Measurements from ENCODE around the gene UBE2L5. TPM values are rescaled to one million over a fixed set of nuclear protein-coding genes. Genes with fewer than 3 reads are reported as not detected.
A peak's percentile ranks its signal among the peaks of the same experiment; 100 is the strongest.

UBE2L5 gene
- total RNA-seq, 1 donor from 2014 or later, result not detected

- Histone ChIP-seq H3K4me1 (peaks cover 40% of the 10 kb centered on the region), H3K27me3 (no peaks in the 10 kb centered on the region), H3K9me3 (no peaks in the 10 kb centered on the region), H3K4me3 (no peak overlapping the region), H3K36me3 (no peaks in the 10 kb centered on the region), H3K27ac (no peak overlapping the region)
- DNase-seq (ENCODE audit: extremely low spot score in 2 of 2), result no peak
- TF ChIP-seq, protein P1, sequence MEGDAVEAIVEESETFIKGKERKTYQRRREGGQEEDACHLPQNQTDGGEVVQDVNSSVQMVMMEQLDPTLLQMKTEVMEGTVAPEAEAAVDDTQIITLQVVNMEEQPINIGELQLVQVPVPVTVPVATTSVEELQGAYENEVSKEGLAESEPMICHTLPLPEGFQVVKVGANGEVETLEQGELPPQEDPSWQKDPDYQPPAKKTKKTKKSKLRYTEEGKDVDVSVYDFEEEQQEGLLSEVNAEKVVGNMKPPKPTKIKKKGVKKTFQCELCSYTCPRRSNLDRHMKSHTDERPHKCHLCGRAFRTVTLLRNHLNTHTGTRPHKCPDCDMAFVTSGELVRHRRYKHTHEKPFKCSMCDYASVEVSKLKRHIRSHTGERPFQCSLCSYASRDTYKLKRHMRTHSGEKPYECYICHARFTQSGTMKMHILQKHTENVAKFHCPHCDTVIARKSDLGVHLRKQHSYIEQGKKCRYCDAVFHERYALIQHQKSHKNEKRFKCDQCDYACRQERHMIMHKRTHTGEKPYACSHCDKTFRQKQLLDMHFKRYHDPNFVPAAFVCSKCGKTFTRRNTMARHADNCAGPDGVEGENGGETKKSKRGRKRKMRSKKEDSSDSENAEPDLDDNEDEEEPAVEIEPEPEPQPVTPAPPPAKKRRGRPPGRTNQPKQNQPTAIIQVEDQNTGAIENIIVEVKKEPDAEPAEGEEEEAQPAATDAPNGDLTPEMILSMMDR (IDR thresholded peaks at IDR 0.05), result no peak
- no peak for TF ChIP-seq POLR2AphosphoS5 (IDR thresholded peaks at IDR 0.05; ENCODE audit: insufficient read depth in 1 of 2, low read depth in 1 of 2)
- no peak for TF ChIP-seq POLR2A (IDR thresholded peaks at IDR 0.05)
- intact Hi-C loops (cut with DNase I), result loop anchor here (10.0 kb wide), 1 partner anchor 47 kb away; no protein-coding TSS in a partner anchor
These were observed 30.2 kb upstream of the UBE2L5 start for GRCh38 chr13:30391956-30392680.

DNA sequence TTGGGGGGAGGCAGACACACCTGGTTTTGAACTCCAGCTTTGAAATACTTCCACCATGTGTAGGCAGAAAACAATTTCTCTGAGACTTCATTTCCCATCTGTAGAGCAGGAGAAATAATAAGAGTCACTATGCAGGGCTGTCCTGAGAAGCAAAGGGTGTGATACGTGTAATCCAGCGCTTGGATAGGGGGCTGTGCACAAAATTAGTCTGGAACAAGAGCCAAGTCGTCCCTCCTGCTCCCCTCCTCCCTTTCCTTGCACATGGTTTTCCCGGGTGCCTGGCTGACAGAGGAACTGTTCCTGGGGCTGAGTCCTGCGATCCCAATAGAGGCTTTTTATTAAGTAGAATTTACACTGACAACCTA, 29.6 kb upstream of the UBE2L5 start:
- no peaks in the 10 kb centered on the region for H3K9me3 ChIP-seq
- peaks cover 40% of the 10 kb centered on the region for H3K4me1 ChIP-seq
- no peak overlapping the region for H3K4me3 ChIP-seq
- H3K27ac ChIP-seq, result no peak overlapping the region
- no peaks in the 10 kb centered on the region for H3K36me3 ChIP-seq
- TF ChIP-seq POLR2A (IDR thresholded peaks at IDR 0.05) (no peak), POLR2AphosphoS5 (IDR thresholded peaks at IDR 0.05; ENCODE audit: insufficient read depth in 1 of 2, low read depth in 1 of 2) (no peak)
- TF ChIP-seq, protein P1 (IDR thresholded peaks at IDR 0.05), result no peak
- intact Hi-C loops (cut with DNase I), result loop anchor here (10.0 kb wide), 1 partner anchor 48 kb away; no protein-coding TSS in a partner anchor
- H3K27me3 ChIP-seq, result no peaks in the 10 kb centered on the region
- DNase-seq (ENCODE audit: extremely low spot score in 2 of 2), result no peak

GRCh38 chr13:30394751-30395191, 27.5 kb upstream of the UBE2L5 start:
- intact Hi-C loops (cut with DNase I), result loop anchor here (5.0 to 10.0 kb wide), 2 partner anchors 50 to 283 kb away; no protein-coding TSS in a partner anchor
- peak overlapping the region; percentile 94 for H3K27ac ChIP-seq
- no peaks in the 10 kb centered on the region for H3K36me3 ChIP-seq
- DNase-seq (ENCODE audit: extremely low spot score in 2 of 2), result no peak
- H3K9me3 ChIP-seq, result no peaks in the 10 kb centered on the region
- TF ChIP-seq POLR2A (IDR thresholded peaks at IDR 0.05) (no peak), POLR2AphosphoS5 (IDR thresholded peaks at IDR 0.05; ENCODE audit: insufficient read depth in 1 of 2, low read depth in 1 of 2) (no peak)
- TF ChIP-seq, protein P1 (IDR thresholded peaks at IDR 0.05), result no peak
- peaks cover 21% of the 10 kb centered on the region for H3K4me1 ChIP-seq
- H3K4me3 ChIP-seq, result peak overlapping the region; percentile 45 to 62
- H3K27me3 ChIP-seq, result no peaks in the 10 kb centered on the region

- Histone ChIP-seq H3K27ac (peak overlapping the region; percentile 94), H3K4me3 (peak overlapping the region; percentile 45 to 62), H3K36me3 (no peaks in the 10 kb centered on the region), H3K4me1 (peaks cover 17% of the 10 kb centered on the region), H3K9me3 (no peaks in the 10 kb centered on the region), H3K27me3 (no peaks in the 10 kb centered on the region)
- TF ChIP-seq POLR2A (IDR thresholded peaks at IDR 0.05), result peak in 1 of 2 donors; percentile 30
- TF ChIP-seq, protein P1 (IDR thresholded peaks at IDR 0.05), result no peak
- TF ChIP-seq POLR2AphosphoS5 (IDR thresholded peaks at IDR 0.05; ENCODE audit: insufficient read depth in 1 of 2, low read depth in 1 of 2), result peak; percentile 82 to 97
- intact Hi-C loops (cut with DNase I), result loop anchor here (5.0 to 10.0 kb wide), 2 partner anchors 51 to 282 kb away; no protein-coding TSS in a partner anchor
- peak in 1 of 2 donors; percentile 100 for DNase-seq (ENCODE audit: extremely low spot score in 2 of 2)
These were observed 26.8 kb upstream of the UBE2L5 start for GRCh38 chr13:30395192-30396158.

All from vagina (tissue), 2 donors.